ENCODE results near the gene SPTB.

The SPTB gene

DNA sequence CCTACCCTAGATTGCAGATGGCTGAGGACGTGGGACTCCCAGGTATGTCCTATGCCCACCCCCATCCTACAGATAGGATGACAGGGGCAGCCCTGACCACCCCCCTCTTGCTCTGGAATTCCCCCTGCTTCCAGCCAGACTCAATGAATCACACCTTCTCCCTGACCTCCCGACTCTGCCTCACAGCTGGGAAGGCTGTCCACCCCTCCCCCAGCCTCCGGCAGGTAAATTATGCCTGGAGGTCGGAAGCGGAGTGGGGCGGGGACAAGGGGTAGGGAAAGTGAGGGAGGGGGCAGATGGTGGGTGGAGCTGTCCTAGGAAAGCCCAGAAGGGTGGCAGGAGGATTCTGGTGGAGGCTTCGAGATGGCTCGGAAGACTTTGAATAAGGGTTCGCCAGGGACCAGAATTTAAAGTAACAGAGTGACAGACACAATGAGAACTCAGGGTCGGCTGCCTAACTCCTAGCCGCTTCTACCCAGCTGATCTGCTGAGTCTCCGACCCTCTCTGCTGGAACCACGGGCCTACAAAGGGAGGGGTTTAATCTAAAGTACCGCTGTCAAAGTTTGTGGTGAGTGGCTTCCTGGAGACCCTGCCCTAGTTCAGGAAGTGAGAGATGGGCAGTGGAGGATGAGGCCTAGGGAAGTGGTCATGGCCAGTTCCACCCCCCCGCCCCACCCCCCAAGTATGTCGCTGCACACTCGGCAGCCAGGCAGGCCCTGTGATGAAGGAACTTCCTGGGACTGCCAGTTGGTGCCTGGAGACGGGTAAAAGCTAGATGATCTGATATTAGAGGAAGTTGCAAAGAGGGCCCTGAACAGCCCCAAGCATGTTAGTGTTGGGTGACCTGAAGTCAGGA is 171.3 kb downstream of the SPTB start:
- no peaks in the 10 kb centered on the region for H3K27me3 ChIP-seq
- no peaks in the 10 kb centered on the region; the same call in 1 of the 2 replicates for H3K36me3 ChIP-seq
- H3K9me3 ChIP-seq = no peaks in the 10 kb centered on the region
- TF ChIP-seq, protein P1, sequence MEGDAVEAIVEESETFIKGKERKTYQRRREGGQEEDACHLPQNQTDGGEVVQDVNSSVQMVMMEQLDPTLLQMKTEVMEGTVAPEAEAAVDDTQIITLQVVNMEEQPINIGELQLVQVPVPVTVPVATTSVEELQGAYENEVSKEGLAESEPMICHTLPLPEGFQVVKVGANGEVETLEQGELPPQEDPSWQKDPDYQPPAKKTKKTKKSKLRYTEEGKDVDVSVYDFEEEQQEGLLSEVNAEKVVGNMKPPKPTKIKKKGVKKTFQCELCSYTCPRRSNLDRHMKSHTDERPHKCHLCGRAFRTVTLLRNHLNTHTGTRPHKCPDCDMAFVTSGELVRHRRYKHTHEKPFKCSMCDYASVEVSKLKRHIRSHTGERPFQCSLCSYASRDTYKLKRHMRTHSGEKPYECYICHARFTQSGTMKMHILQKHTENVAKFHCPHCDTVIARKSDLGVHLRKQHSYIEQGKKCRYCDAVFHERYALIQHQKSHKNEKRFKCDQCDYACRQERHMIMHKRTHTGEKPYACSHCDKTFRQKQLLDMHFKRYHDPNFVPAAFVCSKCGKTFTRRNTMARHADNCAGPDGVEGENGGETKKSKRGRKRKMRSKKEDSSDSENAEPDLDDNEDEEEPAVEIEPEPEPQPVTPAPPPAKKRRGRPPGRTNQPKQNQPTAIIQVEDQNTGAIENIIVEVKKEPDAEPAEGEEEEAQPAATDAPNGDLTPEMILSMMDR (IDR thresholded peaks at IDR 0.05; ENCODE audit: low read depth, low read length) = no peak
- H3K4me1 ChIP-seq = peaks cover 11% of the 10 kb centered on the region; the same call in 1 of the 2 replicates
- H3K4me3 ChIP-seq (ENCODE audit: low read depth, low read length) = no peak overlapping the region
- peak; percentile 6 for DNase-seq

DNA sequence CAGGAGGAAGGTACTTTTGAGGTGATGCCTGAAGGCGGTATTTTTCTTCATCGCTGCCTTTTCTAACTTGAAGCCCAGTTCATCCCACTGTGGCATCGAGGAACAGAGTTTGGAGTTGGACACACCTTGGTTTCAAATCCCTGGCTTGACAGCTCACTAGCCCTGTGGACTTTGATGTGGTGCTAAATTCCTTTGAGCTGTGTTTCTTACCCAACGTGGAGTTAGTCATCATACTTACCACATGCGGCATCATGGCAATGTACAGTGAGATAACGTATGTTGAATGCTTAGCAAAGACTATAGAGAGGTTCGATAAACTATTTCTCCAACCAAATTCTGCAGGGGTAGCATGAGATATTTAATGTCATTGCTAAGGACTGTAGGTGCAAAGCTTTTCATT is 172.0 kb downstream of the SPTB start:
- H3K36me3 ChIP-seq = no peaks in the 10 kb centered on the region; the same call in 1 of the 2 replicates
- no peak overlapping the region for H3K4me3 ChIP-seq (ENCODE audit: low read depth, low read length)
- peaks cover 11% of the 10 kb centered on the region; the same call in 1 of the 2 replicates for H3K4me1 ChIP-seq
- peak; percentile 0 for DNase-seq
- no peaks in the 10 kb centered on the region for H3K27me3 ChIP-seq
- no peaks in the 10 kb centered on the region for H3K9me3 ChIP-seq
- TF ChIP-seq, protein P1 (IDR thresholded peaks at IDR 0.05; ENCODE audit: low read depth, low read length) = no peak

DNA sequence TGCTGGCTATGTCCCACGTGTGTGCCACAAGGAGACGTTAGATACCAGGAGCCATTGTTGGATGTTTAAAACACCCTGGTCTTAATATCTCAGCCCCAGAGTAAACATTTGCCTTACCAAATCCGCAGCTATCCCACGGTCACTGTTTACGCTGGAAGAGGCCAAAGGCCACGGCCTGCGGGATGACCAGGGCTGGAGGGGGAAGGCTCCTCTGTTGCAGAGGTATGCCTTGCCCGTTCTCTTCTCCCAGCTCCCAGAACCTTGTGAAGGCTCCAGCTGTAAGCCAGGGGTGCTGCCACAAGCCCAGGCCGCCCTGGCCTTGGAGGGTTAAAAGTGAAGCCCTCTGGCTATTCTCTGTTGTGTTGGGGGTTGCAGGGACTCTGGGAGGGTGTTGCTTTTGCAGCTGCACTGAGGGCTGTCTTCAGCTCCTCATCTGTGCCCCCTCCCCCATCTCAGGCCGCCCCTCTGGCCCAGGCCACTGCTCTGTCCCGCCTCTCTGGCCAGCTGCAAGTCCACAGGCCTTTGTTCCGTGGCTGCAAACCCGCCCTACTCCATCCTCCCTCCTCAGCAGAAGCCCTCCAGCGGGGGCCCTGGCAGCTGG is 173.0 kb downstream of the SPTB start:
- Histone ChIP-seq H3K36me3 (no peaks in the 10 kb centered on the region; the same call in 1 of the 2 replicates), H3K27me3 (no peaks in the 10 kb centered on the region), H3K4me1 (peaks cover 11% of the 10 kb centered on the region; the same call in 1 of the 2 replicates), H3K4me3 (ENCODE audit: low read depth, low read length) (no peak overlapping the region), H3K9me3 (no peaks in the 10 kb centered on the region)
- peak; percentile 11 for DNase-seq
- TF ChIP-seq, protein P1 (IDR thresholded peaks at IDR 0.05; ENCODE audit: low read depth, low read length) = no peak

DNA sequence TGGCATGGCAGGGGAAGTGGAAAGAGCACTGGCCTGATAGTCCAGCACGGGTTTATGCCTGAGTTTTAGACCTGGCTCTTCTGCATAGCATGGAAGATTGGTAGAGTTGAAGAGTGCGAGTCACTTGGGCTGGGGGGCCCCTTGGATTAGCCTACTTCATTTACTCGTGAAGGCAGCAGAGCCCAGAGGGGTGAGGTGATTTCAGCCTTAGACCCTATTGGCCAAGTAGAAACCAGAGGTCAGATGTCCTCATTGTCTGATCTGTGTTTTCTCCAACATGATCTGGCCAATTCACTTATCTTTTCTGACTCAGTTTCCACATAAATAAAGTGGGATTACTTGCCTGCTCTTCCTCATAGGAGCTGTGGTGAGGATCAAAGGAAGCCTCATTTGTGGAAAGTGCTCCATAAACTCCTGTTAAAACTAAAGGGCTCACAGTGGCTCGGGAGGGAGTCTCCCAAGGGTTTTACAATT is 173.6 kb downstream of the SPTB start:
- Histone ChIP-seq H3K4me1 (peaks cover 11% of the 10 kb centered on the region; the same call in 1 of the 2 replicates), H3K36me3 (no peaks in the 10 kb centered on the region; the same call in 1 of the 2 replicates), H3K4me3 (ENCODE audit: low read depth, low read length) (peak overlapping the region; percentile 88), H3K27me3 (no peaks in the 10 kb centered on the region), H3K9me3 (no peaks in the 10 kb centered on the region)
- peak; percentile 3 for DNase-seq
- TF ChIP-seq, protein P1 (IDR thresholded peaks at IDR 0.05; ENCODE audit: low read depth, low read length) = no peak

DNA sequence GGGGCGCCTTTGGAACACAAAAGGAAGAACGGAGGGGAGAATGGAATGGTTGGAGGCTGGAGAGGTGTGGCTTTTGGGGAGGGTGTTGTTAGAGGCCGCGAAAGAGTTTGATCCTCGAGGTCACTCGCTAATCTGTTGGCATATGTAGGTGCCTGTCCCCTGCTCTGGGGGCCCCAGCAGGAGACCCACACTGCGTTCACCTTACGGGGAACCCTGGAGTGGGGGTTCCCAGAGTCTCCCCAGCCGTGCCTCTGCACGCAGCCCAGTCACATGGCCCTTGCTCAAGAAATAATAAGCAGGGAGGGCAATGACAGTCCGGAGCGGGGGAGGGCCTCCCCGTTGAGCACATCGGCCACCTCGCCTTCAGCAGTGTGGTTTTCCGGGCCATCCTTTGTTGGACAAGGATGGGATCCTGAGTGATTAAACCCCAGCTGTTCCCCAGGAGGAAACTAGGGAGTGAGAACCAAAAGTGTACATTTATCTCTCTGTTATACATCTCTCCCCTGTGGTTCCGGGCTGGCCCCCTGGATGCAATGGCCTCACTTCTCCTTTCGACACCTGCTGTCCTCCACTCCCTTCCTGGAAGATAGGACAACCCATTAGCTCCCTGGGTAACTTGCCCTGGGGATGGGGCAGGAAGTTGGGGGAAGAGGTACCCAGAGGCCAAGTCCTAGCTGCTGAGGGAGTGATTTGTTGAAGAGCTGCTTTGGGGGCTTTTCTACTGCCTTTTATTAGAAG is 174.2 kb downstream of the SPTB start:
- no peaks in the 10 kb centered on the region for H3K27me3 ChIP-seq

More for the DNA sequence above, 174.2 kb downstream of the SPTB start:
- no peaks in the 10 kb centered on the region; the same call in 1 of the 2 replicates for H3K36me3 ChIP-seq
- H3K4me3 ChIP-seq (ENCODE audit: low read depth, low read length) = peak overlapping the region; percentile 88
- H3K9me3 ChIP-seq = no peaks in the 10 kb centered on the region
- TF ChIP-seq, protein P1 (IDR thresholded peaks at IDR 0.05; ENCODE audit: low read depth, low read length) = no peak
- peaks cover 11% of the 10 kb centered on the region; the same call in 1 of the 2 replicates for H3K4me1 ChIP-seq
- peak; percentile 28 for DNase-seq

Measured in BE2C (cell line).